DOHH2 (cell line): ENCODE data around the gene LRMDA.

ENCODE experiments used
- H3F3A ChIP-seq: fragments of 200-600 bp; sonication (generic), shearing (Covaris generic); 2 replicates; pipeline ENCODE4 v1.6.0; 2016; ENCODE audit warnings: antibody characterized with exemption, mild to moderate bottlenecking; ENCODE audit not compliant: control insufficient read depth, insufficient read depth
- H3K27ac ChIP-seq: fragments of 200-600 bp; sonication (generic); 2 replicates; pipeline ENCODE4 v1.5.1; 2014; ENCODE audit warnings: low read depth, mild to moderate bottlenecking, low read length, moderate library complexity
- H3K27me3 ChIP-seq: fragments of 200-600 bp; sonication (generic); 2 replicates; pipeline ENCODE4 v1.6.1; 2014; ENCODE audit warnings: mild to moderate bottlenecking, low read length, mixed read lengths; ENCODE audit not compliant: control insufficient read depth
- H3K36me3 ChIP-seq: fragments of 200-600 bp; sonication (generic); 2 replicates; pipeline ENCODE4 v1.6.1; 2014; ENCODE audit warnings: mild to moderate bottlenecking, low read length, moderate library complexity, mixed read lengths; ENCODE audit not compliant: control insufficient read depth
- H3K4me1 ChIP-seq: fragments of 200-600 bp; sonication (generic); 2 replicates; pipeline ENCODE4 v1.6.1; 2014; ENCODE audit warnings: mild to moderate bottlenecking, low read length, mixed read lengths; ENCODE audit not compliant: control insufficient read depth
- H3K4me2 ChIP-seq: fragments of 200-600 bp; sonication (generic); 2 replicates; pipeline ENCODE4 v1.6.0; 2014; ENCODE audit warnings: mild to moderate bottlenecking, low read length, moderate library complexity
- H3K4me3 ChIP-seq: fragments of 200-600 bp; sonication (generic); 2 replicates; pipeline ENCODE4 v1.5.1; 2014; ENCODE audit warnings: mild to moderate bottlenecking, low read length, mixed read lengths
- H3K79me2 ChIP-seq: fragments of 200-600 bp; sonication (generic); 2 replicates; pipeline ENCODE4 v1.6.1; 2014; ENCODE audit warnings: mild to moderate bottlenecking, low read length, mixed read lengths; ENCODE audit not compliant: control insufficient read depth
- H3K9me2 ChIP-seq: fragments of 200-600 bp; sonication (generic); replicated peaks from 2 replicates; pipeline ENCODE4 v1.6.1; 2014; ENCODE audit warnings: mild to moderate bottlenecking, low read length, mixed read lengths; ENCODE audit not compliant: control insufficient read depth
- H3K9me3 ChIP-seq: fragments of 200-600 bp; sonication (generic); 2 replicates; pipeline ENCODE4 v1.6.1; 2014; ENCODE audit warnings: antibody characterized with exemption, low read length, mixed read lengths; ENCODE audit not compliant: control insufficient read depth, insufficient read depth
- H4K20me1 ChIP-seq: fragments of 200-600 bp; sonication (generic); 2 replicates; pipeline ENCODE4 v1.6.0; 2014; ENCODE audit warnings: low read depth, mild to moderate bottlenecking, antibody characterized with exemption, low read length, moderate library complexity; ENCODE audit not compliant: control insufficient read depth, insufficient read depth
- EZH2phosphoT487 ChIP-seq: fragments of 200-600 bp; sonication (generic); IDR thresholded peaks from 2 replicates; pipeline ENCODE4 v1.6.1; 2017; ENCODE audit warnings: borderline replicate concordance, mild to moderate bottlenecking, antibody characterized with exemption, low read length, moderate library complexity, mixed read lengths
- TF ChIP-seq, protein P1 (sequence below): fragments of 200-600 bp; sonication (generic); IDR thresholded peaks from one replicate; pipeline ENCODE4 v1.5.1; 2014; ENCODE audit warnings: antibody characterized with exemption, mild to moderate bottlenecking, low read depth, low read length; ENCODE audit not compliant: poor library complexity, severe bottlenecking

LRMDA gene

DNA sequence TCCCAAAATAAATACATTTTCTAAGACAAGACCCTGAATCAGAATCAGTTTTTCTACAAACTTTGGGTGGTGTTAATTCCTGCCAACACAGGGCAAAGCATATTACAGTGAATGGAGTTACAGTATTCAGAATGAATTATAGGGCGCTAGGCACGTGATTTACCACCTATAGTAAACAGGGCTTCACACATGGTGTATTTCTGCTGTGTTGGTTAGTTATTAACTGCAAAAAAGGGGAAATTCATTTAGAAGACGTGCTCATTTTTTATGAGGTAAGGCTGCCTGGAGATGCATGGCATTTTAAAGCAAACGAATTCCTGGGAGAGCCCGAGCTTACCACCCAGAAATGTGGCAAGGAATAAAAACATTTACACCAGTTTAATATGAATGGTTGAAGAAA, 393.8 kb downstream of the LRMDA start:
- Histone ChIP-seq H3K9me3 (no peaks in the 10 kb centered on the region), H3K27ac (no peak overlapping the region), H3F3A (no peaks in the 10 kb centered on the region), H3K9me2 (no peaks in the 10 kb centered on the region), H3K4me1 (no peaks in the 10 kb centered on the region), H3K79me2 (no peaks in the 10 kb centered on the region), H3K36me3 (no peaks in the 10 kb centered on the region), H3K4me3 (no peak overlapping the region), H3K4me2 (no peak overlapping the region), H4K20me1 (no peaks in the 10 kb centered on the region), H3K27me3 (no peaks in the 10 kb centered on the region)
- TF ChIP-seq, protein P1, sequence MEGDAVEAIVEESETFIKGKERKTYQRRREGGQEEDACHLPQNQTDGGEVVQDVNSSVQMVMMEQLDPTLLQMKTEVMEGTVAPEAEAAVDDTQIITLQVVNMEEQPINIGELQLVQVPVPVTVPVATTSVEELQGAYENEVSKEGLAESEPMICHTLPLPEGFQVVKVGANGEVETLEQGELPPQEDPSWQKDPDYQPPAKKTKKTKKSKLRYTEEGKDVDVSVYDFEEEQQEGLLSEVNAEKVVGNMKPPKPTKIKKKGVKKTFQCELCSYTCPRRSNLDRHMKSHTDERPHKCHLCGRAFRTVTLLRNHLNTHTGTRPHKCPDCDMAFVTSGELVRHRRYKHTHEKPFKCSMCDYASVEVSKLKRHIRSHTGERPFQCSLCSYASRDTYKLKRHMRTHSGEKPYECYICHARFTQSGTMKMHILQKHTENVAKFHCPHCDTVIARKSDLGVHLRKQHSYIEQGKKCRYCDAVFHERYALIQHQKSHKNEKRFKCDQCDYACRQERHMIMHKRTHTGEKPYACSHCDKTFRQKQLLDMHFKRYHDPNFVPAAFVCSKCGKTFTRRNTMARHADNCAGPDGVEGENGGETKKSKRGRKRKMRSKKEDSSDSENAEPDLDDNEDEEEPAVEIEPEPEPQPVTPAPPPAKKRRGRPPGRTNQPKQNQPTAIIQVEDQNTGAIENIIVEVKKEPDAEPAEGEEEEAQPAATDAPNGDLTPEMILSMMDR: no peak
- TF ChIP-seq EZH2phosphoT487: no peak

DNA sequence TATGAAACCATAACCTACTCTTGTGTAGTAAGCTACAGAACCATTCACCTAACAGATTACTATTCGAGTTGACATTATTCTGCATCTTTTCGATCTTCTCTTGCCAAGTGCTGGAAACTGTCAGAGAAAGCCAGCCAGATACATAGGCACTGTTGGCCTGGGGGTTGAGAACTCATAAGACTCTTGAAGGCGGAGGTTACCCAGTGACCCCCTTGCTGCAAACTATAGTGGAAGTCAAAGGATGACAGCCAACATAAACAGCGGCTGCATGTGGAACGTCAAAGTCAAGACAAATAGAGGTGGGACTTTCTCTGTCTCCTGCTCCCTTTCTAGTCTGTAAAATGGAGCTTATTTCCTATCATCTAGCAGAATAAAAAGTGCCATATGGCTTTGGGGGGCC, 394.2 kb downstream of the LRMDA start:
- Histone ChIP-seq H3K36me3 (no peaks in the 10 kb centered on the region), H3F3A (no peaks in the 10 kb centered on the region), H3K27ac (no peak overlapping the region), H3K9me2 (no peaks in the 10 kb centered on the region), H3K4me2 (no peak overlapping the region), H4K20me1 (no peaks in the 10 kb centered on the region), H3K4me3 (no peak overlapping the region), H3K27me3 (no peaks in the 10 kb centered on the region), H3K4me1 (no peaks in the 10 kb centered on the region), H3K9me3 (no peaks in the 10 kb centered on the region), H3K79me2 (no peaks in the 10 kb centered on the region)
- TF ChIP-seq, protein P1: no peak
- TF ChIP-seq EZH2phosphoT487: no peak

DNA sequence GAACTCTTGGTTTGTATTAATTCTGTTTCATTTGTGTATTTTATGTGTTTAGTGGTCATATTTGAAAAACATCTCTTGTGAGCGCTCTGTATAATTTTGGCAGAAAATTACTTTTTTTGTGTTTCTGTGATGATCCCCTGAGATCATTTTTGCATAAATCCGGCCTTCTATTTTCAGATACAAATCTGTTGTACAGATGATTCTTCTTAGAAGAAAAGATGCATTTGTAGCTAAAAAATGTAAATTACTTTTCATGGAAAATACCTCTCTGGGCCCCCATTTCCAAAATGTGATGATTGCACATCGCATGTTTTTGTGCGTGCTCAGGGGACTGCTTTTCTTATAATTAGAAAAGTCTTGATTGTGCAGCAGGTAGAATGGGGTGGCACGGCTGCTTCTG, 395.4 kb downstream of the LRMDA start:
- H3K27me3 ChIP-seq: no peaks in the 10 kb centered on the region
- no peak overlapping the region for H3K4me2 ChIP-seq
- no peak overlapping the region for H3K27ac ChIP-seq
- H3K79me2 ChIP-seq: no peaks in the 10 kb centered on the region
- no peaks in the 10 kb centered on the region for H3K9me3 ChIP-seq
- H3K4me3 ChIP-seq: no peak overlapping the region
- no peaks in the 10 kb centered on the region for H4K20me1 ChIP-seq
- no peaks in the 10 kb centered on the region for H3K36me3 ChIP-seq
- no peak for TF ChIP-seq EZH2phosphoT487
- H3F3A ChIP-seq: no peaks in the 10 kb centered on the region
- H3K9me2 ChIP-seq: no peaks in the 10 kb centered on the region
- no peaks in the 10 kb centered on the region for H3K4me1 ChIP-seq

DNA sequence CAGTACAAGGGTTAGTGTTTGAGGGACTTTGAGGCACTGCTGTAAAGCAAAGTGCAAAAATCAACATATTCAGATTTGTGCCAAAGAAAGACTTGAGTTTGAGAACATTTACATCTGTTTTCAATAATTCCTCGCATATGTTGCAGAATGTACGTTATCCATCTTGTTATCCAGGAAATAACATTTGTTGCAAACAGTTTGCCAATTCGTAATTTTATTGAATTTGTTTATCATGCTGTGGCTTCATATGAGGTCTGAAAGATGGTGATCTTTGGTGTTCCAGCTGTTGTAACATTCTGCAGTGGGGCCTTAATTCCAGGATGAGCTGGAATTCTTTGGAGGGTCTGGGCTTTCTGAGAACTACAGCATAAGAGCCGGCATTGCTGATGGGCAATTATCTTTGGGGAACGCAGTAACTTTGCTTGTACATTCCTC, 396.2 kb downstream of the LRMDA start:
- H3K79me2 ChIP-seq: no peaks in the 10 kb centered on the region
- H3K36me3 ChIP-seq: no peaks in the 10 kb centered on the region
- H3K9me2 ChIP-seq: no peaks in the 10 kb centered on the region
- H3K4me1 ChIP-seq: no peaks in the 10 kb centered on the region
- TF ChIP-seq EZH2phosphoT487: no peak
- TF ChIP-seq, protein P1: no peak
- no peaks in the 10 kb centered on the region for H3K27me3 ChIP-seq
- no peak overlapping the region for H3K4me3 ChIP-seq
- no peaks in the 10 kb centered on the region for H3K9me3 ChIP-seq
- no peaks in the 10 kb centered on the region for H3F3A ChIP-seq
- no peak overlapping the region for H3K27ac ChIP-seq
- H4K20me1 ChIP-seq: no peaks in the 10 kb centered on the region
- no peak overlapping the region for H3K4me2 ChIP-seq
